ENCODE results near the gene ITLN1.
"Not testable (repeated sequence)": the region's sequence is repeated elsewhere in the genome, so short reads cannot be mapped to it uniquely, and the experiment has no call there.

The ITLN1 gene

DNA sequence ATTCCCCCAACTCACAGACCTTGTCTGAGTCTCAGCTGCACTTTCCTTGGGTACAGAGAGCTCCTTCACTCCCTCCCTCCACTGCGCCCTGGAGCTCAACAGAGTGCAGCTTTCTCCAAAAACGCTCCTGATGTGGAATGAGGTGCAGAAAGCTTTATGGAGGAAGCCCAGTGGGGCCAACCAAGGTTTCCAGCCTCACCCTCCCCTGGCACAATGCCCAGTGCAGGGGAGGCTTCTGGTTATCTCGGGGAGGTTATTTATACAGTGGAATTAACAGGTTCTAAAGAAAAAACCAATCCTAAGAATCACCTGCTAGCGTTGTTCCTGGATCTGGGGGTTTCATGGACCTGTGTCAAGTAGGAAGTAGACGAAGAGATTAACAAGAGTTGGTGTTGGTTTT is at the start of gene ITLN1:
Gene ITLN1 (minus strand): TSS at position 139 of the 400 bp plus-strand sequence. CDS start 303 bp downstream, outside the sequence.
- DNase-seq = no peak

DNA sequence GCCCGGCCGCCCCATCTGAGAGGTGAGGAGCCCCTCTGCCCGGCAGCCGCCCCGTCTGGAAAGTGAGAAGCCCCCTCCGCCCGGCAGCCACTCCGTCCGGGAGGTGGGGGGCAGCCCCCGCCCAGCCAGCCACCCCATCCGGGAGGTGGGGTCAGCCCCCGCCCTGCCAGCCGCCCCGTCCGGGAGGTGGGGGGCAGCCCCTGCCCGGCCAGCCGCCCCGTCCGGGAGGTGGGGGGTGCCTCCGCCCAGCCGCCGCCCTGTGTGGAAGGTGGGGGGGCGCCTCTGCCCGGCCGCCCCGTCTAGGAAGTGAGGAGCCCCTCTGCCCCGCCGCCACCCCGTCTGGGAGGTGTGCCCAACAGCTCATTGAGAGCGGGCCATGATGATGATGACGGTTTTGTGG is 48.3 kb upstream of the ITLN1 start:
- not testable (repeated sequence) for DNase-seq

DNA sequence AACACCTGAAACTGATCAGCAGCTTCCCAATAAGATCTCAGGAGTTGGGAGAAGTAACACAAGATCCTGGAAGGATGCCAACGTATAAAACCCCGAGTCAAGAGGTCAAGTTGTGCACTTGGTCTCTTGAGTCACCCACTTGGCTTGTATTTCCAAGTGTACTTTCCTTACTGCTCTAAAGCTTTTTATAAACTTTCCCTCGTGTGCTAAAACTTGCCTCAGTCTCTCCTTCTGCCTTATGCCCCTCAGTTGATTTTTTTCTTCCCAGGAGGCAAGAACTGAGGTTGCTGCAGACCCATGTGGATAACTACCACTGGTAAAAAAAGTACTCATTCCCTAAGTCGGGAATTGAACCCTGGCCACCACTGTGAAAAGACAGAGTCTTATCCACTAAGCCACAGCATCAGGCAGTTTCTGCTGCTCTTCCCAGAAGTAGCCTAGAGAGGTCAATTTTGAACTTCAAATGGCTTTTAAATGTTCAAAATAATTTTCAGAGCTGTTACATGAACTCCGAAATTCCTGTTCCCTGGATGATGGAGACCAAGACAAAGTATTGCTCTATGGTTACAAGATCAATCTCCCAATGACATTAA is 40.8 kb upstream of the ITLN1 start:
- DNase-seq = no peak

DNA sequence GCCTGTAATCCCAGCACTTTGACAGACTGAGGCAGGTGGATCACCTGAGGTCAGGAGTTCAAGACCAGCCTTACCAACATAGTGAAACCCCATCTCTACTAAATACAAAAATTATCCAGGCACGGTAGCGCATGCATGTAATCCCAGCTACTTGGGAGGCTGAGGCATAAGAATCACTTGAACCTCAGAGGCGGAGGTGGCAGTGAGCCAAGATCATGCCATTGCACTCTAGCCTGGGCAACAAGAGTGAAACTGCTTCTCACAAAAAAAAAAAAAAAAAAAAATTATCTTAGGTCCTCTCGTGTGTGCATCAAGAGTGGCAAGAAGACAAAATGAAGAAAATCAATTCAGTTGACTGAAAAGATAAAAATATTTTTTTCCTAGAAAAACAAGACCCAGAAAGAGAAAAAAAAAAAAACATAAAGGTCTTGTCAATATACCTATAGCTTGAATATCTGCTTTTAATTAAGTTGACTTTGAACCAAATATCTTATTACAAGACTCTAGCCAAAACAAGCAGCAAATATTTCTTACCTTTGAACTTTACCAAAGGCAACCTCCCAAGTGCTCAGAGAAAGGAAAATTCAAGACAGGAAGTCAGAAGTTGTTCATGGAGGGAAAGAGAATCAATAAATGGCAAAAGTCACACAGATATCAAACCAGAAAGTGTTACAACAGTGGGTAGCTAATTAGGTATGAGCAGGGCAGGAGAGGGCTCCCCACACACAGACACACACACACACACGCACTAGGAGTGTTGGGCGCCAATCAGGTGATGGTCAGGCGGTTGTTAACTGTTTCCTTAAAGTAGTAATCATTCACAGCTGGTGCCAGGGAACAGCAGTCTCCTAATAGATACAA is 40.0 kb upstream of the ITLN1 start:
- no peak for DNase-seq

DNA sequence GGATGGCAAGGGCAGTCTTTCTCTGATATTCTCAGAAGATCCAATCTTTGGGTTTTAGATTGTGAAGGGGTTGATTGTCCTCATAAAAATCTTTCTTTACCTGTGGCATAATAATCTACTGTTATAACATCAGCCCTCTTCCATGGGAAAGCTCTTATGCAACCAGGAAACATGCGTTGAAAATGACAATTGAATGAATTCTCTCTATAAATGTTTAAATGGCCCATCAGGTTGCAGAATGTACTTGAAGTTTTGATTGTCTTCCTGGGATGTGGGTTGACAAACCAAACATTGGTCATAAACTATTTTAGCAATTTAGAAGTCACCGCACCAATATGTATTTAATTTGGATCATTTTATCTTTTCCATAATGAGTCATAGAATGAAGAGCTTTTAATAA is 31.7 kb upstream of the ITLN1 start:
- no peak for DNase-seq

DNA sequence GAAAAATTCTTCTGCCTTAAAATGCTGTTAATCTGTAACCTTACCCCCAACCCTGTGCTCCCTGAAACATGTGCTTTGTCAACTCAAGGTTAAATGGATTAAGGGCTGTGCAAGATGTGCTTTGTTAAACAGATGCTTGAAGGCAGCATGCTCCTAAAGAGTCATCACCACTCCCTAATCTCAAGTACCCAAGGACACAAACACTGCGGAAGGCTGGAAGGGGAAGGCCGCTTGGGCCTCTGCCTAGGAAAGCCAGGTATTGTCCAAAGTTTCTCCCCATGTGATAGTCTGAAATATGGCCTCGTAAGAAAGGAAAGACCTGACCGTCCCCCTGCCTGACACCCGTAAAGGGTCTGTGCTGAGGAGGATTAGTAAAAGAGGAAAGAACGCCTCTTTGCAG is 28.2 kb upstream of the ITLN1 start:
- DNase-seq = not testable (repeated sequence)

DNA sequence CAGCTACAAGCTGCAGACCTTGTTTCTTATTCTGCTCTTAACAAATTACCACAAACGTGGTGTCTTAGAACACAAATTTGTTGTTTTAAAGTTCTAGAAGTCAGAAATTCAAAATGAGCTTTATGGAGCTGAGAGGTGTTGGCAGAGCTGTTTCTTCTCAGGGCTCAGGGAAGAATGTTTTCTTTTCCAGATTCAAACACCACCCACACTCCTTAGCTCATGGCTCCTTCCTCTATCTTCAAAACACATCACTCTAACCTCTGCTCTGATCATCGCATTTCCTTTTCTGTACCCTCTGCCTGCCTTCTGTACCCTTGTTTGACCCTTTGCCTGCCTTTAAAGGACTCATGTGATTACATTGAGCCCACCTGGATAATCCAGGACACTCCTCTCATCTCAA is 26.9 kb upstream of the ITLN1 start:
- DNase-seq = no peak

DNA sequence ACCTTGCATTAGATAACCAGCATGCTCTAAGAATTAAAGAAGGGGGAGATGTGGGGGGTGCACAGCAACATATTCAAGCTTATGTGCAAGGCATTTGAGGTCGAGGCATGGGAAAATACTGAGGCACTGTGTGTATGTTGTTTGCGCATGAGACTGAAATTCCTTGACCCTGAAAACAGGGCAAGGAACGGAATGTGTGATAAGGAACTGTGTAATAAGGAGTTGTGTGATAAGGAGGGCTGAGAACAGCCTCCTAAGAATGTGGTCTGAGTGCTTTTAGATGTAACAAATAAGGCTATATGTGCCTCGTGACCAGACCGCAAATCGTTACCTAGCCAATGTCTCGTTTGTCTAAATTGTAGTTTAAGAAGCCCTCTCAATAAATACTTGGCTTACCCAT is 26.5 kb upstream of the ITLN1 start:
- no peak for DNase-seq

DNA sequence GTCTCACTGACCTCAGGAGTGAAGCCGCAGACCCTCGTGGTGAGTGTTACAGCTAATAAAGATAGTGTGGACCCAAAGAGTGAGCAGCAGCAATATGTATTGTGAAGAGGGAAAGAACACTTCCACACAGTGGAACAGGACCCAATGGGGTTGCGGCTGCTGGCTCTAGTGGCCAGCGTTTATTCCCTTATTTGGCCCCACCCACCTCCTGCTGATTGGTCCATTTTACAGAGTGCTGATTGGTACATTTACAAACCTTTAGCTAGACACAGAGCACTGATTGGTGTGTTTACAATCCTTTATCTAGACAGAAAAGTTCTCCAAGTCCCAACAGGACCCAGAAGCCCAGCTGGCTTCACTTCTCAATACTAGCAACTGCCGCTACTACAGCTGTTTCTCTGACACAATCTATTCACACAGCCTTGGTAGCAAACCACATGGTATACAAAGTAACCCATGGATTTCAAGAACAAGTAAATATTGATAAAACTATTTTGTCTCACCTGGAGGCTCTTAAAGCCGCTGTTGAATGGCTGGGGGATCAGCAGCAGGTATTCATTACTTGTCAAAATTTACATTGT is 25.3 kb upstream of the ITLN1 start:
- no peak for DNase-seq

DNA sequence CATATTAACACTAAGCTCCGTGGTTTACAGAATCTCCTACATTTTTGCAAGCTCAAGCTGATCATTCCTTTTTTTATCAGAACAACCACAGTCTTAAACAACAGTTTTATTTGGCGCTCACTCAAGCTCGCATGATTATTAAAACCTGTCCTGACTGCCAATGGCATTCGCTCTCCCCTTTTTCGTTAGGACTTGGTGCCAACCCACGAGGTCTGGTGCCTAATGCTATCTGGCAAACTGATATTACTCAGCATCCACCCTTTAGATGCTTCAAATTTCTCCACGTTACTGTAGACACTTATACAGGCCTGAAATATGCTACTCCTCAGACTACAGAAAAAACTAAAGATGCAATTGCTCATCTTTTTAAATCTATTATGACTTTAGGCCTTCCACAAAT is 23.0 kb upstream of the ITLN1 start:
- DNase-seq = no peak

DNA sequence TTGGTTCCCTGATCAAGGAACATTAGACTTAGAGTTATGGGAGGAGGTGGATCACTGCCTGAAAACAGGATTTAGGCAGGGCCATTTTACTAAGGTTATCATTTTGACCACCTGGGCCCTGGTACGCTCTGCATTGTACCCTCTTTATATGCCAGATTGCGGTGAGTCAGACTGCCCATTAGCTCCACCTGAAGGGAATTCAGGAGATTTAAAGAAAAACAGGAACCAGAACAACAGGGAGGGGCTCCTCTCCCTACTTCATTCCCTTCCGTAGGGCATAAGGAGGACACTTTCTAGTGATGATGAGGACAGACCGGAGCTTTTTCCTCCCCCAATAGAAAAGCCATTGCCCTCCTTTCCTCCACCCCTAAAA is 20.6 kb upstream of the ITLN1 start:
- DNase-seq = no peak

DNA sequence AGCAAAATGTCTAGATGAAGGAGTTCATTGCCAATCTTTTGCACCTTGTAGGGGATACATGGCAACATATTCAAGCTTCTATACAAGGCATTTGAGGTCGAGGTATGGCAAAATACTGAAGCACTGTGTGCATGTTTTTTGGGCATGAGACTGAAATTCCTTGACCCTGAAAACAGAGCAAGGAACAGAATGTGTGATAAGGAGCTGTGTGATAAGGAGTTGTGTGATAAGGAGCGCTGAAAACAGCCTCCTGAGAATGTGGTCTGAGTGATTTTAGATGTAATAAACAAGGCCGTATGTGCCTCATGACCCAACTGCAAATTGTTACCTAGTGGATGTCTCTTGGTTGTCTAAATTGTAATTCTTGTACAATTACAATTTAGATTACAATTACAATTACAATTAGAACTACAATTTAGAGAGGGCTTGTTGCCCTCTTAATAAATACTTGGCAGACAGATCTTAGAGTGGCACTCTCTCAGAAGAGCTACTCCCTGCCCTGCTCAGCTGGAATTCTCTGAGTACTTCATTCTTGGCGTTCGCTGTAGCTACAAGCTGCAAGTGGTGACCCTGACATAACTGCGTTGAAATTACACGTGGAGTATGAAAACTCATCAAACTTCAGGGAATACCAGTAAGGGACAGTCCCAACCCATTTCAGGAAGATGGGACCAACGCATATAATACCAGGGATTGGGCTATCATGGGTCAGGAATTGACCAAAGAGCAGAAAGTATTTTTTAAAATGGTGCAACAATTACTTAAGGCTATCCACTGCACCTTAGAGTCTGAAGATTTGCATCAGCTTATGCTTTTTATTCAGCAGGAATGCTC is 20.0 kb upstream of the ITLN1 start:
- no peak for DNase-seq

DNA sequence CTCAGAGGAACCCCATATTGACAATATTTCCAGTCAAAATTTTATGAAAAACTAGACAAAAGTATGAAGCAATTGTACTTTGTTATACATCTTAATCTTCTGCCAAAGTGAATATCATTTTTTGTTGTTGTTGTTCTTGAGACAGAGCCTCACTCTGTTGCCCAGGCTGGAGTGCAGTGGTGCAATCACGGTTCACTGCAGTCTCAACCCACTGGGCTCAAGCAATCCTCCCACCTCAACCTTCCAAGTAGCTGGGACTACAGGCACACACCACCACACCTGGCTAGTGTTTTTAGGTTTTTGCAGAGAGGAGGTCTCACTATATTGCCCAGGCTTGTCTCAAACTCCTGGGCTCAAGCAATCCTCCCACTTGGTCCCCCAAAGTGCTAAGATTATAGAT is 17.3 kb upstream of the ITLN1 start:
- DNase-seq = not testable (repeated sequence)

DNA sequence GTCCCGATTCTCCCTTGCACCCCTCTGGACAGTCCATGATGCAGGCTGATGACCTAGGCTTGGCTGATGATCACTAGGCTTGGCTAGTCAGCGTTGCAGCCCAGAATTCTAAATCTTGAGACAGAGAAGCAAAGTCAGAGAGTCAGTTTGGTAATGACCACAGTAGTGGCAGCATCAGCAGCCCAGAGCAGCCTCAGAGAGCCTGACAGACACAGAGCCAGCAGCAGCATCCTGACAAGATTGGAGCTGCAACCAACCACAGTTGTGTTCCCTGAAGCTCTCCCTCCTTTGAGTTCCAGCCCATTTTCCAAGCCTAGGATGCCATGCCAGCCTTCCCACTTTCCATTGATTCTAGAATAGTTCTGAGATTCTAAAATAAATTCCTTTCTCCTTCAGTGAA is 16.8 kb upstream of the ITLN1 start:
- no peak for DNase-seq

DNA sequence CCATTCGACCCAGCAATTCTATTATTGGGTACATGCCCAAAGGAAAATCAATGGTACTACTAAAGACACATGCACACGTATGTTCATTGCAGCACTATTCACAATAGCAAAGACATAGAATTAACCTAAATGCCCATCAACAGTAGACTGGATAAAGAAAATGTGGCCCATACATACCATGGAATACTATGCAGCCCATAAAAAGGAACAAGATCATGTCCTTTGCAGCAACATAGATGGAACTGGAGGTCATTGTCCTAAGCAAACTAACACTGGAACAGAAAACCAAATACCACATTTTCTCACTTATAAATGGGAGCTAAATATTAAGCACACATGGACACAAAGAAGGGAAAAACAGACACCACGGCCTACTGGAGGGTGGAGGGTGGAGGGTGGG is 15.7 kb upstream of the ITLN1 start:
- not testable (repeated sequence) for DNase-seq

DNA sequence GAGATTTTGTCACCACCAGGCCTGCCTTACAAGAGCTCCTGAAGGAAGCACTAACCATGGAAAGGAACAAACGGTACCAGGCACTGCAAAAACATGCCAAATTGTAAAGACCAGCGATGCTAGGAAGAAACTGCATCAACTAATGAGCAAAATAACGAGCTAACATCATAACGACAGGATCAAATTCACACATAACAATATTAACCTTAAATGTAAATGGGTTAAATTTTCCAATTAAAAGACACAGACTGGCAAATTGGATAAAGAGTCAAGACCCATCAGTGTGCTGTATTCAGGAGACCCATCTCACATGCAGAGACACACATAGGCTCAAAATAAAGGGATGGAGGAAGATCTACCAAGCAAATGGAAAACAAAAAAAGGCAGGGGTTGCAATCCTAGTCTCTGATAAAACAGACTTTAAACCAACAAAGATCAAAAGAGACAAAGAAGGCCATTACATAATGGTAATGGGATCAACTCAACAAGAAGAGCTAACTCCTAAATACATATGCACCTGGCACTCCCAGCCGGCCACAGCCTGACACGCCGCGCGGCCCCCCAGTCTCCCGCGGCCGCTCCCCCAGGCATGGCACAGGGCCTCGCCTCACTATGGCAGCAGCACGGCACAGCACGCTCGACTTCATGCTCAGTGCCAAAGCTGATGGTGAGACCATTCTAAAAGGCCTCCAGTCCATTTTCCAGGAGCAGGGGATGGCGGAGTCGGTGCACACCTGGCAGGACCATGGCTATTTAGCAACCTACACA is 9.6 kb upstream of the ITLN1 start:
- not testable (repeated sequence) for DNase-seq

DNA sequence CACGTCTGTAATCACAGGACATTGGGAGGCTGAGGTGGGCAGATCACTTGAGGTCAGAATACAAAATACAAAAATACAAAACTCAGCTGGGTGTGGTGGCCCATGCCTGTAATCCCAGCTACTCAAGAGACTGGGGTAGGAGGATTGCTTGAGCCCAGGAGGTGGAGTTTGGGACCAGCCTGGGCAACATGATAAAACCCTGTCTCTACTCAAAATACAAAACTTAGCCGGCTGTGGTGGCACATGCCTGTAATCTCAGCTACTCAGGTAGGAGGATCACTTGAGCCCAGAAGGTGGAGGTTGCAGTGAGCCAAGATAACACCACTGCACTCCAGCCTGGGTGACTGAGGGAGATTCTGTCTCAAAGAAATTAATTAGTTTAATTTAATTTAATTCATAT is 6.5 kb upstream of the ITLN1 start:
- DNase-seq = no peak

DNA sequence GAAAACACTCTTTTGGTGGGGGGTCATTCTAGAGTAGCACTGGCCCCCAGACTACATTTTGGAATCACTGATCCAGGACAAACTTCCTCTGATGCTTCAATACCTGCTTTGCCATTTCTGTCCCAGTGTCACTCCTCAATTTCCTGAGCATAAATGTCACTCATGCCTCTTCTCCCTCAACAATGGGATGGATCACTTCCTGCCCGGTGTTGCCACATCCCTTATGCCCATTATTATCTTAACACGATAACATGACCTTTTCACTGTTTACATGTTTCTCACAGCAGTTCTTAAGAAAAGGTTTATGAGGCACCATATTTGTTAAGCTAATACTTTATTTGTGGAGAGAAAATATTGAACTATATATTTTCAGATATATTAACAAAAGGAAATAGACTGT is 3.9 kb upstream of the ITLN1 start:
- DNase-seq = no peak

DNA sequence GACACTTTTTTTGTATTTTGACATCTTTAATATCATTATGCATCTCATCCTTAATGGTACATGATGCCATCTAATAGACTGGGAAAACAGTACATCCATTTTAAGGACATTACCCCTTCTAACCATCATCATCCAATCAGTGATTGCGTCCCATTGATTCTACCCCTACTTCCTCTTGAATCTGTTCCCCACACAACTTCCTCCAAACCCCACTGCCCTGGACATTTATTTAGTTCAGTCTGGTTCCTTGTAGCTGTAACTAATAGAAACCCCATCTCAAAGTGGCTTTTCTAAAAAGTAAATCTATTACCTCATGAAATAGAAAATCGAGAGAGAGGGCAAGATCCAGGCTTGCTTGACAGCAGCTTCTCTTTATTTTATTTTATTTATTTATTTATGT is 2.1 kb upstream of the ITLN1 start:
- no peak for DNase-seq

DNA sequence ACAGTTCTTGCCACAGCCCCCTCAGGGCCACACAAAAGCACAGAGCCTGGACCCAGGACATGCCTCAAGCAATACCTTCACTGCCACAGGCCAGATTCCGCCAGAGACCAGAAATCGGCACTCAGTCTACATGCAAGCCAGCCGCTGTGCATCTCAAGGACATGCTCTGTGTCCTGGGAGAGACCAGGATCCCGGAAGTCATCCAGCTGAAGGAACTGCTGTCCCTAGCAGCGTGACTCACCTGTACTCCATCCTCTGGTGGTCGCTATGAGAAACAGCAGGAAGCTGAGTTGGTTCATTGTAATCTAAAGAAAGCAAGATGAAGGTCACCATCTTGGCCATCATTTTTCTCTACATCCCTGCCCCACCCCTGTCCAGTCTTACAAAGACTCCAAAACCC is 401 bp downstream of the ITLN1 start:
- no peak for DNase-seq

DNA sequence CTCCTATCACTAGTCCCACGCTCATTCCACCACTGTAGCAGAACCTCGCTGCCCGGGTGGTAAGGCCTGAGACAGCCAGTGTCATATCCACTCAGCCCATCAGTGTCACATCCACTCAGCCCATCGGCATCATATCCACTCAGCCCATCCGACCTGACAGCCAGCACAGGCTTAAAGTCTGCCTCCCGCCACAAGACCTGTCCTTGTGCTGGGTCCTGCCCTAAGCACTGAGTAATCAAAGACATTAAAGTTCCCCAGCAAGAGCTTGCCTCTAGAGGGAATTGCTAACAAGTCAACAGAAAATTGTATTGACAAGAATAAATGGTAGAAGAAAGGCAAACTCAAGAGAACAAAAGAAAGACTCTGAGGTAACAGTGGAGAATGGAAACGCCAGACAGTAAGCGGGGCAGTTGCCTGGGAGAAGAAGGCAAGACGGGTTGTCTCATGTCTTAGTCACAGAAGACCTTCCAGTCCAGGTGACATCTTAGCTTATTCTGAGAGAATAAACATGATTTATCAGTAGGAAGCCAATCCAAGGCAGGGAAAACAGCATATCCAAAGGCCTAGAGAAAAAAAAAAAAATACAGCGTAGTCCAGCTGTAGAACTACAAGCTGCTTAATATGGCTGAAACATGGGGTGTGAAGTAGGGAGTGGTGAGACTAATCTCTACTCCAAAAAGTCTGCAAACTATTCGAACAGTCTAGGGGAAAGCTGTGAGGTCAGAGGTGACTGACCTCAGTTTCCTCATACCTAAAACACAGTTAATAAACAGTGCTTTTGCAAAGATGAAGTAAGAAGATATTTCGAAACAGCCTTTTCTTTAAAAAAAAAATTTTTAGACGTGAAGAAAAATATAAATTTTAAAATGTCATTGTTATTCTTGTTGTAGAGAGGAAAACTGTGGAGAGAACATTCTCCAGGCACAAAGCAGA is 1.1 kb downstream of the ITLN1 start:
- DNase-seq = no peak

DNA sequence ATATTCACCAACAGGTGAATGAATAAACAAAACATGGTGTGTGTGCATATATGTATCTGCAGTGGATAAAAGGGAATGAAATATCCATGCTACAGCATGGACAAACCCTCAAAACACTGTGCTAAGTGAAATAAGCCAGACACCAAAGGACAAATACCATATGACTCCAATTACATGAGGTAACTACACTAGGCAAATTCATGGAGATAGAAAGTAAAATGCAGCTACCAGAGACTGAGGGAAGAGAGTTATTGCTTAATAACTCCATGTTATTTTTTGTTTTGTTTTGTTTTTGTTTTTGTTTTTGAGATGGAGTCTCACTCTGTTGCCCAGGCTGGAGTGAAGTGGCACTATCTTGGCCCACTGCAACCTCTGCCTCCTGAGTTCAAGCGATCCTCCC is 2.4 kb downstream of the ITLN1 start:
- DNase-seq = no peak
